Measurements from ENCODE around the gene ZNF746. TPM values are rescaled to one million over a fixed set of nuclear protein-coding genes. Genes with fewer than 3 reads are reported as not detected.

ZNF746 gene
- total RNA-seq, 2 donors from 2014 or later, result 14.8 to 36.9 TPM

DNA sequence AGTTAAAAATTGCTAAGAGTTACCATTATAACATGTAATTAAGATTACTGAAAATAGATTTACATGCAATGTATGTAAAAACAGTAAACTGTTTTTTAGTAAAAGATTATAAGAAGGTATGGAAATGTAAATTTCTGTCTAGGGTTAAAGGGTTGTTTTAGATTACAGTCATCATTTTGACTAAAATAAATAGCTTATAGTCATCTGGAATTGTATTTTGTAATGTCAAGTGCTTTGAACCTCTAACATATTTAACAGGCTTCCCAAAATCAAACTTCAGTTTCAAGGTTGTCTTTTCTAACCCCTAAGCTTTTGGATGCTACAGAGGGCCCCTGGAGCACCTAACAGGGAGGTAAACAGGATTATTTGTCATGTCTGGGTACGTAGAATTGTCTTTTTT lies 35.0 kb upstream of the ZNF746 start:
- no peak for TF ChIP-seq POLR2A (IDR thresholded peaks at IDR 0.05)
- TF ChIP-seq, protein P1, sequence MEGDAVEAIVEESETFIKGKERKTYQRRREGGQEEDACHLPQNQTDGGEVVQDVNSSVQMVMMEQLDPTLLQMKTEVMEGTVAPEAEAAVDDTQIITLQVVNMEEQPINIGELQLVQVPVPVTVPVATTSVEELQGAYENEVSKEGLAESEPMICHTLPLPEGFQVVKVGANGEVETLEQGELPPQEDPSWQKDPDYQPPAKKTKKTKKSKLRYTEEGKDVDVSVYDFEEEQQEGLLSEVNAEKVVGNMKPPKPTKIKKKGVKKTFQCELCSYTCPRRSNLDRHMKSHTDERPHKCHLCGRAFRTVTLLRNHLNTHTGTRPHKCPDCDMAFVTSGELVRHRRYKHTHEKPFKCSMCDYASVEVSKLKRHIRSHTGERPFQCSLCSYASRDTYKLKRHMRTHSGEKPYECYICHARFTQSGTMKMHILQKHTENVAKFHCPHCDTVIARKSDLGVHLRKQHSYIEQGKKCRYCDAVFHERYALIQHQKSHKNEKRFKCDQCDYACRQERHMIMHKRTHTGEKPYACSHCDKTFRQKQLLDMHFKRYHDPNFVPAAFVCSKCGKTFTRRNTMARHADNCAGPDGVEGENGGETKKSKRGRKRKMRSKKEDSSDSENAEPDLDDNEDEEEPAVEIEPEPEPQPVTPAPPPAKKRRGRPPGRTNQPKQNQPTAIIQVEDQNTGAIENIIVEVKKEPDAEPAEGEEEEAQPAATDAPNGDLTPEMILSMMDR (IDR thresholded peaks at IDR 0.05), result no peak
- peaks cover 0 to 66% (median 0%) of the 10 kb centered on the region in 3 donors for H3K9me3 ChIP-seq

DNA sequence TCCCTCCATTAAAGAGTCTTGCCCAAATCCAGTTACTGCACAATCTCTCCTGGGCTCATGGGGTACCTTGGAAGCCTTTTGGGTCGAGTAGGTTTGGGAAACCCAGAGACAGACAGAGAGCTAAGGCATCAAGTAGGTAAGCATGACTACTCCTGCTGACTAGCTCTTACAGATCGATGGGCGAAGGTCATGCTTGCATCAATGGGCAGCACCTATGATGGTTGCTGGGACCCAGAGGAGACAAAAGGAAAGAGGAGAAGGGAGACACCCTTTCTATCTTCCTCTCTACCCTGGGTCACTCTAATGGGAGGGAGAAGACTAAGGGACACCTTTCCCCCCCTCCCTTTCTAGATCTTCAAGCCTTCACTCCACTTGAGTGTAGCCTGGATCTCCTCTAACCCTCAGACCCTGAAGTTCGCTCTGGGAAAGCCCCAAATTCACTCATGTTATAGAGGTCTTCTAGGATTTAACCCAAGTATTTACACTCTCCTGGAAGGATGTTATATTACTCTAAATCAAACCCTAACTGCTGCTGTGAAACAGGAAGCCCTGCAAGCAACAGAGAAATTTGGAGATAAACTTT lies 31.6 kb upstream of the ZNF746 start:
- Histone ChIP-seq H3K9me3 (peaks cover 0 to 56% (median 0%) of the 10 kb centered on the region in 3 donors), H3K36me3 (replicated peaks in 1 of 2; ENCODE audit: insufficient read depth in 1 of 2, low read depth in 2 of 2) (no peaks in the 10 kb centered on the region), H3K4me1 (no peaks in the 10 kb centered on the region), H3K27ac (no peak overlapping the region), H3K4me3 (no peak overlapping the region), H3K27me3 (no peaks in the 10 kb centered on the region)
- intact Hi-C loops (cut with DNase I), result no loop called here
- TF ChIP-seq, protein P1 (IDR thresholded peaks at IDR 0.05), result no peak
- DNase-seq, result no peak
- 50 to 56% methylated on average over 4 of the region's 4 CpGs for WGBS, 2 donors
- no peak for ATAC-seq

More for the DNA sequence above, 35.0 kb upstream of the ZNF746 start:
- no peaks in the 10 kb centered on the region for H3K4me1 ChIP-seq
- no peak for DNase-seq
- intact Hi-C loops (cut with DNase I), result no loop called here
- H3K4me3 ChIP-seq, result no peak overlapping the region
- H3K27ac ChIP-seq, result no peak overlapping the region
- no peaks in the 10 kb centered on the region for H3K27me3 ChIP-seq
- no peaks in the 10 kb centered on the region for H3K36me3 ChIP-seq (replicated peaks in 1 of 2; ENCODE audit: insufficient read depth in 1 of 2, low read depth in 2 of 2)
- ATAC-seq, result no peak
- WGBS, 2 donors, result 69 to 84% methylated on average over 1 of the region's 1 CpG

DNA sequence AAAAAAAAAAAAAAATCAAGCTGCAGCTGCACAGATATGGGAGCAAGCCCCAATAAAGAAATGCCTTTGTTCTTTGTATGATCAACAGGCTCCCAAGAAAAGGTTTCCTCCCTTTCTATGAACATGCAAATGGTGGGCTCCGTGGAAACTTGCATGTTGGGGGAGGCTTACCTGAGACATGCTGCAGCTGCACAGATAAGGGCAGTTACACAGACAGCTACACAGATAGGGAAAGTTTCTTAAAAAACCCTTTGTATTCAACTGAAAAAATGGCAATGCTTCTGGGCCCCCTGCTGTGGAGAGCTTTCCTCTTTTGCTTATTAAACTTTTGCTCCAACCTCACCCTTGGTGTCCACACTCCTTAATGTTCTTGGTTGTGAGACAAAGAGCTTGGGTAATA lies 29.8 kb upstream of the ZNF746 start:
- H3K36me3 ChIP-seq (replicated peaks in 1 of 2; ENCODE audit: insufficient read depth in 1 of 2, low read depth in 2 of 2), result no peaks in the 10 kb centered on the region
- WGBS, 2 donors, result 63 to 80% methylated on average over 1 of the region's 1 CpG
- H3K27me3 ChIP-seq, result no peaks in the 10 kb centered on the region
- no peak overlapping the region for H3K4me3 ChIP-seq
- intact Hi-C loops (cut with DNase I), result no loop called here
- TF ChIP-seq, protein P1 (IDR thresholded peaks at IDR 0.05), result no peak
- no peak for TF ChIP-seq POLR2A (IDR thresholded peaks at IDR 0.05)
- DNase-seq (no peak), ATAC-seq (no peak)
- peaks cover 0 to 50% (median 0%) of the 10 kb centered on the region in 3 donors for H3K9me3 ChIP-seq
- no peak overlapping the region for H3K27ac ChIP-seq
- no peaks in the 10 kb centered on the region for H3K4me1 ChIP-seq

DNA sequence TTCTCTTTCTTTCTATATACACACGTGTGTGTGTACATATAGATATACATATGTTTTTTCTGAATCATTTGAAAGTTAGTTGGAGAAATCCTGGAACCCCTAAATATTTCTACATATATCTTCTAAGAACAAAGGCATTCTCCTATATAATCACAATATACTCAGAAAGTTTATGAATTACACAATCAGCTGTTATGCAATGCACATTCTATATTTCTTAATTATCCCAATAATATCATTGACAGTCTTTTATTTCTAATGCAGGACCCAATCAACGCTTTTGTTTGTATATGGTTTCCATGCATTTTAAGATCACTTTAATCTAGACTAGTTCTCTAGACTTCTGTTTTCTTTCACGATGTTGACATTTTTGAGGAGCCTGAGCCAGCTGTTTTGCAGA lies 27.7 kb upstream of the ZNF746 start:
- Histone ChIP-seq H3K4me3 (no peak overlapping the region), H3K9me3 (peaks cover 0 to 35% (median 0%) of the 10 kb centered on the region in 3 donors), H3K4me1 (no peaks in the 10 kb centered on the region), H3K36me3 (replicated peaks in 1 of 2; ENCODE audit: insufficient read depth in 1 of 2, low read depth in 2 of 2) (no peaks in the 10 kb centered on the region), H3K27me3 (no peaks in the 10 kb centered on the region), H3K27ac (no peak overlapping the region)
- DNase-seq (no peak), ATAC-seq (no peak)
- TF ChIP-seq POLR2A (IDR thresholded peaks at IDR 0.05), result no peak
- TF ChIP-seq, protein P1 (IDR thresholded peaks at IDR 0.05), result no peak
- intact Hi-C loops (cut with DNase I), result no loop called here
- 50 to 62% methylated on average over 3 of the region's 3 CpGs for WGBS, 2 donors

DNA sequence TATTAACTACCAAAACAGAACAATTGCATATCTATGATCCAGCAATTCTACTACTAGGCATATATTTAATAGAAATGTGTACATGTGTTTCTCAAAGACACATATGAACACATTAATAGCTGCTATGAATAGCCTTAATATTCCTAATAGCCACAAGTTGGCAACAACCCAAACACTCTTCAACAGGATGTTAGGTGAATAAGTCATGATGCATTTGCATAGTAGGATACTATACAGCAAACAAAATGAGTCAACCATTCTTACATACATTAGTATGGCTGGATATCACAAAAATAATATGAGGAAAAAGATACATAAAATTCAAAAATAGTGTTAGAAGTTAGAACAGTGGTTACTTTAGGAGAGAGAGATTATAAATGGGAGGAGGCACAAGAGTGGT lies 26.8 kb upstream of the ZNF746 start:
- intact Hi-C loops (cut with DNase I), result no loop called here
- Histone ChIP-seq H3K36me3 (replicated peaks in 1 of 2; ENCODE audit: insufficient read depth in 1 of 2, low read depth in 2 of 2) (no peaks in the 10 kb centered on the region), H3K27me3 (no peaks in the 10 kb centered on the region), H3K9me3 (peaks cover 0 to 28% (median 0%) of the 10 kb centered on the region in 3 donors), H3K4me3 (no peak overlapping the region), H3K4me1 (no peaks in the 10 kb centered on the region), H3K27ac (no peak overlapping the region)
- no peak for DNase-seq
- no peak for TF ChIP-seq POLR2A (IDR thresholded peaks at IDR 0.05)
- TF ChIP-seq, protein P1 (IDR thresholded peaks at IDR 0.05), result no peak
- ATAC-seq, result no peak
